Mononuclear cell (primary cell): ENCODE measurements around the gene ASB15. TPM values are rescaled to one million over a fixed set of nuclear protein-coding genes. Genes with fewer than 3 reads are reported as not detected.

ENCODE experiments used
- H3K27me3 ChIP-seq: 2 replicates; pipeline ENCODE4 v1.6.0; 2011; ENCODE audit warnings: low read length, control low read depth; ENCODE audit not compliant: insufficient read depth
- H3K4me1 ChIP-seq: 2 replicates; pipeline ENCODE4 v1.5.1; 2011; ENCODE audit warnings: mild to moderate bottlenecking, low read length, control low read depth; ENCODE audit not compliant: insufficient read depth
- H3K4me3 ChIP-seq: 2 replicates; pipeline ENCODE4 v1.5.1; 2011; ENCODE audit warnings: mild to moderate bottlenecking, low read length, moderate library complexity
- H3K9me3 ChIP-seq: 2 replicates; pipeline ENCODE4 v1.5.1; 2011; ENCODE audit warnings: low read depth, mild to moderate bottlenecking, control low read depth, low read length
- total RNA-seq: library from RNA; depleted of rRNA; stranded (reverse); fragments of >200 nt; gene quantifications from one replicate; pipeline ENCODE4 v1.2.3, GENCODE V29; 2012

Gene ASB15
- total RNA-seq, 1 donor = not detected

DNA sequence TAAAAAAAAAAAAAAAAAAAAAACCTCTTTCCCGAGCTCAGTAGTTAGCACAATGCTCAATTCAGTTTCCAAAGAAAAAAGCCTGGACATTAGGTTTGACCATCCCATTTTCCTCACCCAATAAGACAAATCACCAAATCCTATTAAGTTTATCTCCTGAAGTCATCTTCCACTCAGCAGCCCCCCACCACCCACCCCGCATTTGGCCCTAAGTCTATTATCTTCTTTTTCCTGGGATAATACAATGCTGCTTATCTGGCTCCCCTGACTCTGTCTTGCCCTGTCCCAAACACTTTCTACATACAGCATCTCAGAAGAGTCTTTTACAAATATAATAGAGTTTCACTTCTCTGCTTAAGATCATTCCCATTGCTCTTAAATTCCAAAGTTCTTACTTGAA, 36.3 kb downstream of the ASB15 start:
- peaks cover 18% of the 10 kb centered on the region for H3K27me3 ChIP-seq

DNA sequence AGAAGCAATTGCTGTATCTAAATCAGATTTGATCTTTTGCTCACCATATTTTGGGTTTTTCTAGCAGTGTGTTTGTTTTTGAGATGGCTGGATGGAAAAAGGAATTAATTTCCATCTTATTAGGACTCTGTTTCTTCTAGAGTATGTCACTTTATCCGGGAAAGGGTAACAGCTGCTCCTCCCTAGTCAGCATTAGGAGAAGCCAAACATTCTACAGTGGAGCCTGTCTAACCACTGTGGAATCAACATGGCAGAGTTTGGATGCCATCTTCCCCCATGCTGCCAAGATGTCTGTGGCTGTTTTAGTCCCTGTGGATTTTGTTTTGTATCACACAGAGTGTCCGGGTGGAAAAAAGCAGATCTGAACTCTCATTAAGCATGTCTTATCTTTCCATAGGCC, 38.0 kb downstream of the ASB15 start:
- no peak overlapping the region for H3K4me3 ChIP-seq
- no peaks in the 10 kb centered on the region for H3K9me3 ChIP-seq
- H3K4me1 ChIP-seq = no peaks in the 10 kb centered on the region
- H3K27me3 ChIP-seq = peaks cover 28% of the 10 kb centered on the region

More for the DNA sequence above, 36.3 kb downstream of the ASB15 start:
- H3K4me3 ChIP-seq = no peak overlapping the region
- no peaks in the 10 kb centered on the region for H3K9me3 ChIP-seq
- H3K4me1 ChIP-seq = no peaks in the 10 kb centered on the region

DNA sequence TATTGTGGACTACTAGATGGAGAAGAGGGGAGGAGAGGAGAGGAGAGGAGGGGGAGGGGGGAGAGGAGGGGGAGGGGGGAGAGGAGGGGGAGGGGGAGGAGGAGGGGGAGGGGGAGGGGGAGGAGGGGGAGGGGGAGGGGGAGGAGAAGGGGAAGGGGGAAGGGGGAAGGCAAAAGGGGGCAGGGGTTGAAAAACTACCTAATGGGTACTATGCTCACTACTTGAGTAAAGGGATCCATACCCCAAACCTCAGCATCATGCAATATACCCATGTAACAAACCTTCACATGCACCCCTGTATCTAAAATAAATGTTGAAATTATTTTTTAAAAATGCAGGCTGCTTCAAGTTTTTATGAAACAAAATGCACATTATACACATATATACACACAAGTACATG, 39.0 kb downstream of the ASB15 start:
- H3K27me3 ChIP-seq = peaks cover 30% of the 10 kb centered on the region

DNA sequence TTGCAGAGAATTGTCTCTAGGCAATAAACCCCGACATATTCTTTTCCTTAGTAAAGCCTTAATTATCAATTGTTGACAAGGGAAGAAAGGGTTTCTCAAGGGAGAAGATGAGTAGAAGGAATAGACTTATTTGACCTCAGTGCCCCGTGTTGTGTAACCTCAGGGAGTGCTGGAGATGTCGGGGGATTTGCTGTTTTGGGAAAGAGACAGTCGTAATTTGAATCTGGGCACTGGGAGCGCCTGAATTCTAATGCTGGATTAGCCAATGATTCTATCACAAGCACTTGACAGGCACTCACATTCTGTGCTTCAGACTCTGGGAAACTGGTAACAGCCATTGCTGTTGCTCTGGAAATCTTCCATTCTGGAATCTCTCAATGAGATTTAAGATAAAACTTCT, 40.3 kb downstream of the ASB15 start:
- Histone ChIP-seq H3K4me3 (no peak overlapping the region), H3K27me3 (peaks cover 21% of the 10 kb centered on the region), H3K4me1 (no peaks in the 10 kb centered on the region), H3K9me3 (no peaks in the 10 kb centered on the region)

More for the DNA sequence above, 39.0 kb downstream of the ASB15 start:
- no peaks in the 10 kb centered on the region for H3K4me1 ChIP-seq
- H3K9me3 ChIP-seq = no peaks in the 10 kb centered on the region
- no peak overlapping the region for H3K4me3 ChIP-seq

DNA sequence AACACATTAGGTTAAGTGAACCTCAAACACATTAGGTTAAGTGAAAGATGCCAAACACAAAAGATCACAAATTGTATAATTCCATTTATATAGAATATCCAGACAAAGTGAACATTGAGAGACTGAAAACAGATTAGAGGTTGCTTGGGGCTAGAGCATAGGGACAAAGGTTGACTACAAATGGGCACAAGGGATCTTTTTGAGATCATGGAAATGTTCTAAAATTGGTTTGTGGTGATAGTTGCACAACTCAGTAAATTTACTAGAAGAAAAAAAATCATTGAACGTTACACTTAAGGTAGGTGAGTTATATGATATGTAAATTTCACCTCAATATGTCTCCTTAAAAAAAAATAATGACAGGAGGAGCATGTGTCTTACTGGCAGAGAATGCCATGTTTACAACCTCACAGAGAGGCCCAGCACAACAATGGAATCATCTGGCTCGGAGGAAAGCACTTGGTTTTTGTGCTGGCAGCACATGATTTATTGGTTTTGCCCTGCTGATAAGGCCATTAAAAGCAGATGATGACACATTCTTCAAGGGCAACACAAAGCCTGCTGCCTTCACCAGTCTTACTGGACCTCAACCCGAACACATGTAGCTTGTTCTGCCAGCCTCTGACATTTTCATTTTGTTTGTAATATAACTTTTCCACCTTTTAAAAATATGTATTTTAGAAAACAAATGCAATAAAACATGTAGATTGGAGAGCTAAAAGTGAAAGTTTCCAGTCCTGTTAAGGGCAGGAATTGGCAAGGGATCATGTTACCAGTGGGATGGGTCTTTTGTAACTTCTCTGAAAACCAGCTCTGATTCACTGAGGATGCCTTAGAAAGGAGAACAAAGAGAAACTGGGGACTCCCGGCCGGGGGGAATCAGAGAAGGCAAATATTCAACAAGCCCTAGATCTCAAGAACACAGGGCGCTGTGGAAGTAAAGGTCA, 42.1 kb downstream of the ASB15 start:
- Histone ChIP-seq H3K9me3 (no peaks in the 10 kb centered on the region), H3K27me3 (peaks cover 20% of the 10 kb centered on the region), H3K4me1 (no peaks in the 10 kb centered on the region), H3K4me3 (no peak overlapping the region)

DNA sequence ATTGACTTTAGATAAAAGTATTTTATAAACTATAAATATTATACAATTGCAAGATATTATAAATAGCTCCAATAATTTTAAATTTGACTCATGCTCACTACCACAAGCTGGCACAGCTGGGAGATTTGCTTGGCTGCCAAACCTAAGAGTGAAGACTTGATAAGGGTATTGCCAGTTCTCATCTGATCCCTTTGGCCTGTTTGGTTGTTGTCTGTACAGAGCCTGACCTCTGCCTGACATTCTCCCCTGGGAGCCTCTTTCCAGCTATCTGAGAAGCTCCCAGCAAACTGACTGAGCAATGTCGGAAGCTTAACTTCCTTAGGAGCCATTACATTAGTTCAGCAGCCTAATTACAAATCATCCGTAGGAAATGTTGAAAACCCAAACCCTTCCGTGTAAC, 43.9 kb downstream of the ASB15 start:
- H3K4me3 ChIP-seq = no peak overlapping the region
- H3K4me1 ChIP-seq = no peaks in the 10 kb centered on the region
- H3K9me3 ChIP-seq = no peaks in the 10 kb centered on the region
- peaks cover 20% of the 10 kb centered on the region for H3K27me3 ChIP-seq

DNA sequence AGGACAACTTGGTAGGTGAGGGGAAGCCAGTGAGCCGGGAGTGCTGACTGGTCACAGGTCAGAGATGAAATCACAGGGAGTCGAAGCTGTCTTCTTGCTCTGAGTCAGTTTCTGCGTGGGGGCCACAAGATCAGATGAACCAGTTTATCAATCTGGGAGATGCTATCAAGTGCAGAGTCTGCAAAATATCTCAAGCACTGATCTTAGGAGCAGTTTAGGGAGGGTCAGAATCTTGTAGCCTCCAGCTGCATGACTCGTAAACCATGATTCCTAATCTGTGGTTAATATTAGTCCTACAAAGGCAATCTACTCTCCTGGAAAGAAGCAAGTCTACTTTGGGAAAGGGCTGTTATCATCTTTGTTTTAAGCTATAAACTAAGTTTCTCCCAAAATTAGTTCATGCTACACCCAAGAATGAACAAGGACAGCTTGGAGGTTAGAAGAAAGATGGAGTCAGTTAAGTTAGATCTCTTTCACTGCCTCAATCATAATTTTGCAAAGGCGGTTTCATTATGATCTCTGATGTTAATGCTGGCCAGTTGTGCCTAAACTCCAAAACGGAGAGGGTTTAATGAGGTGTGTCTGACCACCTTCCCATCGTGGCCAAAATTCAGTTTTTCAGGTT, 45.6 kb downstream of the ASB15 start:
- Histone ChIP-seq H3K4me3 (no peak overlapping the region), H3K9me3 (no peaks in the 10 kb centered on the region), H3K27me3 (peaks cover 15% of the 10 kb centered on the region), H3K4me1 (no peaks in the 10 kb centered on the region)

DNA sequence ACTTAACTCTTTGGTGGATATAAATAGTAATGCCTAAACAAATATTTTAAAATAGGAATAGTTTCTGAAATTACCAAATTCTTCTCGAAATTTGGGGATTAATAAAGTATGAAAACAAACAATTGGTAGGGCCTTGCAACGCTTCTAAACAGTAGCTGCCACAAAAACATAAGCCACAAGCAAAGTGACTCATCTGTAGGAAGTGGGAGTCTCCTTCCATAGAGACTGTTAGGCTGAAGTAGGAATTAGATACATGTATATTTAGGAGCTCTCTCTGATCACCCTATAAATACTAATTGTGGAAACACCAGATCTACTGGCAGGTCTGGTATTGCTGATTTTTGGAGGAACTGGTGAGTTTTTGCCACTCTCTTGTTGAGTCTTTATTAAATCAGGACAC, 48.3 kb downstream of the ASB15 start:
- Histone ChIP-seq H3K9me3 (no peaks in the 10 kb centered on the region), H3K4me3 (no peak overlapping the region), H3K4me1 (no peaks in the 10 kb centered on the region), H3K27me3 (peaks cover 4% of the 10 kb centered on the region)

DNA sequence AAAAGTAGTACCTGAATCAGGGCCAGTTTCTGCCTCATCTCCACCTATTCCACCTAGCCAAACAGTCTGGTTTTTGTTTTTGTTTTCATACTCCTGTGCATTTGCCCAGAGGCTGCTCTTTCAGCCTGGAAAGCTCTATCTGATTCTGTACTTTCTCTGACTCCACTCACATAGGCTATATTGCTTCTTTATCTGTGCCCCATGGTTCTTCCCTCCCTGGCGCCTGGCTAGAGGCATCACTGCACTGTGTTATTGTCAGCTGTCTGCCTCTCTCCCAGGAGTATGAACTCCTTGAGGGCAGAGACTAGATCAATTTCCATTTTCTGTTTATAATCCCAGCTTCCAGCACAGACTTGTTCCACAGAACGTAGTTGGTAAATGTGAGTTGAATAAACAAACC, 49.0 kb downstream of the ASB15 start:
- Histone ChIP-seq H3K4me3 (no peak overlapping the region), H3K9me3 (no peaks in the 10 kb centered on the region), H3K27me3 (peaks cover 2% of the 10 kb centered on the region), H3K4me1 (no peaks in the 10 kb centered on the region)

DNA sequence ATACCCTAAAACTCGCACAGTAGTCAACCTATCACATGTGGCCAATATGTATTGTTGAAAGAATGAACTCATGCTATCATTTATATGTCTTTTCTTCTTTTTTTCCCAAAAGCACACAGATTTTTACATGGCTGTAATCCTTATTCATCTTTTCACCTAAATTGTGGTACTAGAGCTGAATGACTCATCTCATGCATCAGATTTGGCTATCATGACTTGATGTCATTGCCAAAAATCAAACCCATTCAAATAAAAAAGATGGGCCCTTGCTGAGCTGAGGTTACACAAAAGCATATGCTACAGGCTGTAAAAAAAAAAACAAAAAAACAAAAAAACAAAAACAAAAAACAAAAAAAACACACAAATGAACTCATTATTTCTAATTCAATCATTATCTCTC, 50.8 kb downstream of the ASB15 start:
- Histone ChIP-seq H3K9me3 (no peaks in the 10 kb centered on the region), H3K27me3 (no peaks in the 10 kb centered on the region), H3K4me1 (no peaks in the 10 kb centered on the region), H3K4me3 (no peak overlapping the region)

DNA sequence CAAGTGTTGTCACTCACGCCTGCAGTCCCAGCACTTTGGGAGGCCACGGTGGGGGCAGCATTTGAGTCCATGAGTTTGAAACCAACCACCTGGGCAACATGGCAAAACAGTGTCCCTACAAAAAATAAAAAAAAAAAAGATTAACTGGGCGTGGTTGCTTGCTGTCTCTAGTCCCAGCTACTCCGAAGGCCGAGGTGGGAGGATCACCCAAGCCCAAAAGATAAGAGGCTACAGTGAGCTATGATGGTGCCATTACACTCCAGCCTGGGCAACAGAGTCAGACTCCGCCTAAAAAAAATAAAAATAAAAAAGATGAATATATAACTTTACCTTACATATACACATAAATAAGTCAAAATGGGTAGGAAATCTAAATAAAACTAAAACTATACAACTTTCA, 51.5 kb downstream of the ASB15 start:
- H3K9me3 ChIP-seq = no peaks in the 10 kb centered on the region
- H3K4me3 ChIP-seq = no peak overlapping the region
- no peaks in the 10 kb centered on the region for H3K27me3 ChIP-seq
- H3K4me1 ChIP-seq = no peaks in the 10 kb centered on the region

DNA sequence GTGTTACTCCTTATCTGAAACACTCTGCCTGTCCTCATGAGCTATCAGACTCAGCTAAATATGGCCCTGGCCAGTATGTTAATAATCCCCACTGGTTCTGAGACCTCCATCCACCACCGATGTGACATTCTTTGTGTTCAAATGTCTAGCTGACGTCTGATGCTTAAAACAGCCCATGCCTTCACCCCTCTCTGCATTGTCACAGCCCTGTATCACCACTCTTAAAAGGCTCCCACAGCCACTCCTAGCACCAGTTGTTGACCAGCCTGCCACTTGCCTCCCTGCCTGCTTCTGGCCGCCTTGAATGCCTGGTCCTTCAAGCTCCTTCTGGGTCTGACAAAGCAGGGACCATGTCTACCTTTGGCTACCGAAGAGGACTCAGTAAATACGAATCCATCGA, 54.0 kb downstream of the ASB15 start, which contains the start of gene LMOD2:
LMOD2 (plus strand) TSS at position 253 of the 400 bp plus-strand sequence; CDS start at position 351, 98 bp downstream.
- no peaks in the 10 kb centered on the region for H3K4me1 ChIP-seq
- no peaks in the 10 kb centered on the region for H3K27me3 ChIP-seq
- no peak within 1 kb of the TSS for H3K4me3 ChIP-seq
- H3K9me3 ChIP-seq = no peaks in the 10 kb centered on the region

DNA sequence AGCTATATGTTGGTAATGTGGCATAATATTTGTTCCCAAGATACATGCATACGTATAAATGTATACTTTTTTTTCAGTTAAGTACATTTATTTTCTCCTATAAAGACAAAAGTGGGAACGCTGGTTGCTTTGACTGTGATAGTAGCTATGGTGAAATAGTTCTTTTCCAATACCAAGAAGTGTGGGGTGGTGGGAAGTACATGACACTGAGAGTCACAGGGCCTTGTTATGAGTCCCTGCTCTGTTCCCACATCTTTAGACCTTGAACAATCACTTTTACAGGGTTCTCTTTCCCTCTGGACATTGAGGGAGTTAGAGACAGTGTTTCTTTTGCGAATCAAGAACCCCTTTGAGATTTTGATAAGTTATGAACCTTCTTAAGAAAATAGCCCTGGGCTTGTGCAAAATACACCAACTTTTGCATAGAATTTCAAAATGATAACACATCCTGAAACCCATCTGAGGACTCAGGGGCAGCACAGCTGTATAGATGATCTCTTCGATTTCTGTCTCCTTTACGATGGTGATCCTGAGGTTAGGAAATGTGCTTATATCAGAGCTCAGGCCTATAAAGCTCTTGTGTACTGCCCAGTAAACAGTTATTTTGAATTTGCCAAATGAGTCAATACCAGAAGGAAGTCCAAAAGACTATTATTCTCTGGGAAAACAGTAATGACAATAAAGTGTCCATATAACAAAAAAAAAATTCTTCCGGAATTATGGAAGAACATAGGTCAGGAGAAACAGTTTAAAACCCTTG, 55.1 kb downstream of the ASB15 start:
- H3K9me3 ChIP-seq = no peaks in the 10 kb centered on the region
- H3K27me3 ChIP-seq = no peaks in the 10 kb centered on the region
- H3K4me3 ChIP-seq = no peak overlapping the region
- no peaks in the 10 kb centered on the region for H3K4me1 ChIP-seq

DNA sequence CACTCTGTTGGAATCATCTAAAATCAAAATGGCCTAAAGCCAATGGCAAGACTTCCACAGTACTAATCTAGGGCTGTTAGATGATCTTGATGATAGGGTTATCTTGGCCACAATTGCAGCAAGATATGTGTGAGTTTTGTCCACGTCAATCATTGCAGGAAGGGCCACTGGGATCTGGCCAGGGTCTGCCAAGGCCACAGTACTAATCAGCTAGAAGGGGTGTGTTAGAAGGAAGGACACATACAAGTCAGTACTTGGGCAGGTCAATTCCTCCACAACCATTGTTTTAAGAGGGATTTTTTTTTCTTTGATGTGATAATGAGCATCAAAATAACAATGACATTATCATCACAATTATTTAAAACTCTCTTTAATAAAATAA, 55.7 kb downstream of the ASB15 start:
- Histone ChIP-seq H3K4me3 (no peak overlapping the region), H3K9me3 (no peaks in the 10 kb centered on the region), H3K27me3 (peaks cover 4% of the 10 kb centered on the region), H3K4me1 (no peaks in the 10 kb centered on the region)

DNA sequence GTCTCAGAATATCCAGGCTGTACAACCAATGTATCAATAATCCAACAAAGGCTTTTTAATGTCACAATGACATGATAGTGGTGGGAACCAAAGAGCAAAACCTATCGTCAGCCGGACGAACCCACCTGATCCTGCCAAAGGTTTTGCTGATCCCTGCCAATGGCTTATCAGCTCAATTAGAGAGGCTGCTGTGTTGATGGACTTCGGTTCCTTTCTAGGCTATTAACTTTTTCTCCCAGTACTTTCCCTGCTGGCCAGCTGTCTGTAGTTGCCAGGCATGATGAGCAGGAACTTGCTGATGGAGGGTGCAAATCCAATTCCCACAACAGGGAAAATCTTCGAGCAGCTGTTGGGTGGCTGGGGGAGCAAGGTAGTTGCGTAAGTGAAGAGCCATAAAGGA, 56.4 kb downstream of the ASB15 start:
- Histone ChIP-seq H3K4me3 (no peak overlapping the region), H3K9me3 (no peaks in the 10 kb centered on the region), H3K4me1 (no peaks in the 10 kb centered on the region), H3K27me3 (peaks cover 4% of the 10 kb centered on the region)
